Sigmoid colon (tissue), 3 donors: ENCODE data around the gene TMEM248.

Source experiments
- POLR2A ChIP-seq, 2 donors: fragments of 450-650 bp; IDR thresholded peaks; one replicate each; pipeline ENCODE4 v1.6.1; 2016; ENCODE audit warnings: antibody characterized with exemption in 2 of 2, mild to moderate bottlenecking in 2 of 2, moderate library complexity in 2 of 2
- TF ChIP-seq, protein P1 (sequence below), 4 experiments: fragments of 450-650 bp in 3 of 4; fragments of 200-600 bp in 1 of 4; IDR thresholded peaks; one replicate each; pipeline ENCODE4 v1.5.1; 2016 to 2019; ENCODE audit warnings: antibody characterized with exemption in 4 of 4, mild to moderate bottlenecking in 3 of 4, moderate library complexity in 2 of 4

DNA sequence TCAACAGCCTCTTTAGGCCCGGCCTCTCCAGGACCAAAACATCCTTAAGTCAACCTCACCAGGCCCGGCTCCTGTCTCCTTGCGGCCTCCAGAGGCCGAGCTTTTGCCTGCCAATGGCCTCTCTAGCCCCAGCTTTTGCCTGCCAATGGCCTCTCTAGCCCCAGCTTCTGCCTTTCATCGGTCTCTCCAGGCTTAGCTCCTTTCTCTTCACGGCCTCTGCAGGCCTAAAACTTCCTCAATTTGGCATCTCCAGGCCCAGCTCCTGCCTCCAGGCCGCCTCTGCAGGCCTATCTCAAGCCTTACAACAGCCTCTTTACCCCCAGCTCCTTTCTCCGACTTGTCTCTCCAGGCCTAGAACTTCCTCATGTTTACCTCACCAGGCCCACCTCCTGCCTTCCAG, 15.7 kb upstream of the TMEM248 start:
- no peak for TF ChIP-seq POLR2A (IDR thresholded peaks at IDR 0.05)
- TF ChIP-seq, protein P1, sequence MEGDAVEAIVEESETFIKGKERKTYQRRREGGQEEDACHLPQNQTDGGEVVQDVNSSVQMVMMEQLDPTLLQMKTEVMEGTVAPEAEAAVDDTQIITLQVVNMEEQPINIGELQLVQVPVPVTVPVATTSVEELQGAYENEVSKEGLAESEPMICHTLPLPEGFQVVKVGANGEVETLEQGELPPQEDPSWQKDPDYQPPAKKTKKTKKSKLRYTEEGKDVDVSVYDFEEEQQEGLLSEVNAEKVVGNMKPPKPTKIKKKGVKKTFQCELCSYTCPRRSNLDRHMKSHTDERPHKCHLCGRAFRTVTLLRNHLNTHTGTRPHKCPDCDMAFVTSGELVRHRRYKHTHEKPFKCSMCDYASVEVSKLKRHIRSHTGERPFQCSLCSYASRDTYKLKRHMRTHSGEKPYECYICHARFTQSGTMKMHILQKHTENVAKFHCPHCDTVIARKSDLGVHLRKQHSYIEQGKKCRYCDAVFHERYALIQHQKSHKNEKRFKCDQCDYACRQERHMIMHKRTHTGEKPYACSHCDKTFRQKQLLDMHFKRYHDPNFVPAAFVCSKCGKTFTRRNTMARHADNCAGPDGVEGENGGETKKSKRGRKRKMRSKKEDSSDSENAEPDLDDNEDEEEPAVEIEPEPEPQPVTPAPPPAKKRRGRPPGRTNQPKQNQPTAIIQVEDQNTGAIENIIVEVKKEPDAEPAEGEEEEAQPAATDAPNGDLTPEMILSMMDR (IDR thresholded peaks at IDR 0.05), result no peak
